Measurements from ENCODE around the gene TNFRSF1A.

The TNFRSF1A gene

GRCh38 chr12:6330192-6330591 is 11.7 kb downstream of the TNFRSF1A start:
- H3K4me3 ChIP-seq (ENCODE audit: low read length in 2 of 2) = no peak overlapping the region
- H2BK12ac ChIP-seq (ENCODE audit: low read length) = no peak overlapping the region
- no peak overlapping the region for H4K91ac ChIP-seq (ENCODE audit: low read depth, low read length, poor library complexity)
- H3K27me3 ChIP-seq (ENCODE audit: control insufficient read depth in 3 of 3, insufficient read depth in 3 of 3, low read depth in 1 of 3, low read length in 3 of 3) = no peaks in the 10 kb centered on the region
- no peak overlapping the region for H2BK5ac ChIP-seq (ENCODE audit: low read length)
- H3K79me1 ChIP-seq (ENCODE audit: low read depth, low read length) = peaks cover 7% of the 10 kb centered on the region
- H3K23ac ChIP-seq (ENCODE audit: low read depth, low read length, poor library complexity) = no peak overlapping the region
- H2BK120ac ChIP-seq (ENCODE audit: low read depth, low read length) = no peak overlapping the region
- H3K9ac ChIP-seq (ENCODE audit: low read depth, low read length, poor library complexity) = no peak overlapping the region
- H3K18ac ChIP-seq (ENCODE audit: low read length) = no peak overlapping the region
- no peak overlapping the region for H3K27ac ChIP-seq (replicated peaks; ENCODE audit: low read length)
- no peak overlapping the region for H3K4me2 ChIP-seq (ENCODE audit: insufficient read depth, low read length, poor library complexity, severe bottlenecking)
- no peak for DNase-seq (ENCODE audit: low spot score)
- peaks cover 32 to 86% of the 10 kb centered on the region in 2 donors for H3K36me3 ChIP-seq (replicated peaks in 1 of 2; ENCODE audit: control insufficient read depth in 2 of 2, insufficient read depth in 2 of 2, low read length in 2 of 2)
- H3K4me1 ChIP-seq (ENCODE audit: control insufficient read depth in 2 of 2, insufficient read depth in 1 of 2, low read depth in 1 of 2, low read length in 2 of 2) = peaks cover 7 to 8% of the 10 kb centered on the region in 2 donors
- no CpG with 5 or more reads among the region's 5 CpGs for WGBS, 2 donors (ENCODE audit: extremely low coverage in 2 of 2, insufficient read length in 2 of 2, insufficient replicate concordance in 1 of 2)
- no peak overlapping the region for H2BK15ac ChIP-seq (ENCODE audit: low read length)
- H3K9me3 ChIP-seq (replicated peaks in 1 of 2; ENCODE audit: control insufficient read depth in 2 of 2, insufficient read depth in 1 of 2, low read depth in 1 of 2, low read length in 2 of 2) = no peaks in the 10 kb centered on the region
- H2AFZ ChIP-seq (ENCODE audit: low read length) = no peak overlapping the region
- H3K14ac ChIP-seq (ENCODE audit: low read length) = no peak overlapping the region
- no peak overlapping the region for H4K8ac ChIP-seq (ENCODE audit: low read depth, low read length)
- H2AK5ac ChIP-seq (ENCODE audit: low read depth, low read length) = no peak overlapping the region
- H3K4ac ChIP-seq (ENCODE audit: low read length) = no peak overlapping the region

DNA sequence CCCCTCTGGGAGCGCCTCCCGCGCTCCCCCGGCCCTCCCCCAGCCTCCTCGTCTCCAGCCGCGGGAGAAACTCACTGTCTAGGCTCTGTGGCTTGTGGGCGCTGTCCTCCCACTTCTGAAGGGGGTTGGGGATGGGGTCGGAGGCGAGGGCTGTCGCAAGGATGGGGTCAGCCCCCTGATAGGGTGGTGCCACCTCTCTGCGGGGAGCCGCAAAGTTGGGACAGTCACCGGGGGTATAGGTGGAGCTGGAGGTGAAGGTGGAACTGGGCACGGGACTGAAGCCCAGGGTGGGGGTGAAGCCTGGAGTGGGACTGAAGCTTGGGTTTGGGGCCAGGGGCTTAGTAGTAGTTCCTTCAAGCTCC is 12.2 kb downstream of the TNFRSF1A start:
- Histone ChIP-seq H3K9me3 (replicated peaks in 1 of 2; ENCODE audit: control insufficient read depth in 2 of 2, insufficient read depth in 1 of 2, low read depth in 1 of 2, low read length in 2 of 2) (no peaks in the 10 kb centered on the region), H2AFZ (ENCODE audit: low read length) (no peak overlapping the region), H2BK120ac (ENCODE audit: low read depth, low read length) (no peak overlapping the region), H3K4me1 (ENCODE audit: control insufficient read depth in 2 of 2, insufficient read depth in 1 of 2, low read depth in 1 of 2, low read length in 2 of 2) (peaks cover 3 to 5% of the 10 kb centered on the region in 2 donors), H3K36me3 (replicated peaks in 1 of 2; ENCODE audit: control insufficient read depth in 2 of 2, insufficient read depth in 2 of 2, low read length in 2 of 2) (peaks cover 32 to 81% of the 10 kb centered on the region in 2 donors), H3K4me2 (ENCODE audit: insufficient read depth, low read length, poor library complexity, severe bottlenecking) (no peak overlapping the region), H2BK12ac (ENCODE audit: low read length) (no peak overlapping the region), H3K27me3 (ENCODE audit: control insufficient read depth in 3 of 3, insufficient read depth in 3 of 3, low read depth in 1 of 3, low read length in 3 of 3) (no peaks in the 10 kb centered on the region), H4K8ac (ENCODE audit: low read depth, low read length) (no peak overlapping the region), H3K9ac (ENCODE audit: low read depth, low read length, poor library complexity) (no peak overlapping the region), H3K4ac (ENCODE audit: low read length) (no peak overlapping the region), H3K18ac (ENCODE audit: low read length) (no peak overlapping the region), H3K27ac (replicated peaks; ENCODE audit: low read length) (no peak overlapping the region), H3K4me3 (ENCODE audit: low read length in 2 of 2) (no peak overlapping the region), H4K91ac (ENCODE audit: low read depth, low read length, poor library complexity) (no peak overlapping the region), H3K23ac (ENCODE audit: low read depth, low read length, poor library complexity) (no peak overlapping the region), H2BK5ac (ENCODE audit: low read length) (no peak overlapping the region), H3K79me1 (ENCODE audit: low read depth, low read length) (peaks cover 5% of the 10 kb centered on the region), H2BK15ac (ENCODE audit: low read length) (no peak overlapping the region), H2AK5ac (ENCODE audit: low read depth, low read length) (no peak overlapping the region), H3K14ac (ENCODE audit: low read length) (no peak overlapping the region)
- DNase-seq (ENCODE audit: low spot score) = no peak
- no CpG with 5 or more reads among the region's 15 CpGs for WGBS, 2 donors (ENCODE audit: extremely low coverage in 2 of 2, insufficient read length in 2 of 2, insufficient replicate concordance in 1 of 2)

- DNase-seq (ENCODE audit: low spot score) = no peak
- no peak overlapping the region for H3K18ac ChIP-seq (ENCODE audit: low read length)
- no peak overlapping the region for H3K4ac ChIP-seq (ENCODE audit: low read length)
- peaks cover 5% of the 10 kb centered on the region for H3K79me1 ChIP-seq (ENCODE audit: low read depth, low read length)
- no peak overlapping the region for H4K91ac ChIP-seq (ENCODE audit: low read depth, low read length, poor library complexity)
- no peak overlapping the region for H3K9ac ChIP-seq (ENCODE audit: low read depth, low read length, poor library complexity)
- no peak overlapping the region for H2BK12ac ChIP-seq (ENCODE audit: low read length)
- H2BK15ac ChIP-seq (ENCODE audit: low read length) = no peak overlapping the region
- H2AK5ac ChIP-seq (ENCODE audit: low read depth, low read length) = no peak overlapping the region
- H2BK5ac ChIP-seq (ENCODE audit: low read length) = no peak overlapping the region
- H3K4me2 ChIP-seq (ENCODE audit: insufficient read depth, low read length, poor library complexity, severe bottlenecking) = no peak overlapping the region
- H3K4me3 ChIP-seq (ENCODE audit: low read length in 2 of 2) = no peak overlapping the region
- no peak overlapping the region for H3K14ac ChIP-seq (ENCODE audit: low read length)
- H3K23ac ChIP-seq (ENCODE audit: low read depth, low read length, poor library complexity) = peak overlapping the region; percentile 5
- H3K4me1 ChIP-seq (ENCODE audit: control insufficient read depth in 2 of 2, insufficient read depth in 1 of 2, low read depth in 1 of 2, low read length in 2 of 2) = peaks cover 7 to 8% of the 10 kb centered on the region in 2 donors
- no peak overlapping the region for H2BK120ac ChIP-seq (ENCODE audit: low read depth, low read length)
- WGBS, 2 donors (ENCODE audit: extremely low coverage in 2 of 2, insufficient read length in 2 of 2, insufficient replicate concordance in 1 of 2) = no CpG with 5 or more reads among the region's 75 CpGs
- H2AFZ ChIP-seq (ENCODE audit: low read length) = no peak overlapping the region
- H4K8ac ChIP-seq (ENCODE audit: low read depth, low read length) = no peak overlapping the region
- no peak overlapping the region for H3K27ac ChIP-seq (replicated peaks; ENCODE audit: low read length)
- H3K36me3 ChIP-seq (replicated peaks in 1 of 2; ENCODE audit: control insufficient read depth in 2 of 2, insufficient read depth in 2 of 2, low read length in 2 of 2) = peaks cover 32 to 75% of the 10 kb centered on the region in 2 donors
- H3K9me3 ChIP-seq (replicated peaks in 1 of 2; ENCODE audit: control insufficient read depth in 2 of 2, insufficient read depth in 1 of 2, low read depth in 1 of 2, low read length in 2 of 2) = no peaks in the 10 kb centered on the region
- H3K27me3 ChIP-seq (ENCODE audit: control insufficient read depth in 3 of 3, insufficient read depth in 3 of 3, low read depth in 1 of 3, low read length in 3 of 3) = no peaks in the 10 kb centered on the region
These were observed 12.8 kb downstream of the TNFRSF1A start for GRCh38 chr12:6328945-6329702.

GRCh38 chr12:6328045-6328779 is 13.7 kb downstream of the TNFRSF1A start:
- Histone ChIP-seq H3K9me3 (replicated peaks in 1 of 2; ENCODE audit: control insufficient read depth in 2 of 2, insufficient read depth in 1 of 2, low read depth in 1 of 2, low read length in 2 of 2) (no peaks in the 10 kb centered on the region), H3K4ac (ENCODE audit: low read length) (no peak overlapping the region), H2BK12ac (ENCODE audit: low read length) (no peak overlapping the region), H3K23ac (ENCODE audit: low read depth, low read length, poor library complexity) (no peak overlapping the region), H2AK5ac (ENCODE audit: low read depth, low read length) (no peak overlapping the region), H3K79me1 (ENCODE audit: low read depth, low read length) (no peaks in the 10 kb centered on the region), H2BK120ac (ENCODE audit: low read depth, low read length) (no peak overlapping the region), H3K27ac (replicated peaks; ENCODE audit: low read length) (no peak overlapping the region), H3K14ac (ENCODE audit: low read length) (no peak overlapping the region), H2BK5ac (ENCODE audit: low read length) (no peak overlapping the region), H3K4me3 (ENCODE audit: low read length in 2 of 2) (no peak overlapping the region), H2BK15ac (ENCODE audit: low read length) (no peak overlapping the region), H3K18ac (ENCODE audit: low read length) (no peak overlapping the region), H3K27me3 (ENCODE audit: control insufficient read depth in 3 of 3, insufficient read depth in 3 of 3, low read depth in 1 of 3, low read length in 3 of 3) (no peaks in the 10 kb centered on the region), H3K9ac (ENCODE audit: low read depth, low read length, poor library complexity) (peak overlapping the region; percentile 32), H3K4me1 (ENCODE audit: control insufficient read depth in 2 of 2, insufficient read depth in 1 of 2, low read depth in 1 of 2, low read length in 2 of 2) (peaks cover 14 to 15% of the 10 kb centered on the region in 2 donors), H3K36me3 (replicated peaks in 1 of 2; ENCODE audit: control insufficient read depth in 2 of 2, insufficient read depth in 2 of 2, low read length in 2 of 2) (peaks cover 25 to 66% of the 10 kb centered on the region in 2 donors), H3K4me2 (ENCODE audit: insufficient read depth, low read length, poor library complexity, severe bottlenecking) (no peak overlapping the region), H4K8ac (ENCODE audit: low read depth, low read length) (no peak overlapping the region), H2AFZ (ENCODE audit: low read length) (no peak overlapping the region), H4K91ac (ENCODE audit: low read depth, low read length, poor library complexity) (no peak overlapping the region)
- DNase-seq (ENCODE audit: low spot score) = no peak
- WGBS, 2 donors (ENCODE audit: extremely low coverage in 2 of 2, insufficient read length in 2 of 2, insufficient replicate concordance in 1 of 2) = no CpG with 5 or more reads among the region's 10 CpGs
